IMR-90 (cell line): Measurements from ENCODE around the gene CD68. TPM values are rescaled to one million over a fixed set of nuclear protein-coding genes. Genes with fewer than 3 reads are reported as not detected.
A peak's percentile ranks its signal among the peaks of the same experiment; 100 is the strongest.

Experiments used
- ATAC-seq: fragments of 200-7000 bp; cut with Tn5 transposase; 2 replicates; pipeline ENCODE4 v1.9.1; 2020; ENCODE audit warnings: low read depth, mild to moderate bottlenecking, moderate library complexity
- BruUV-seq: library from RNA; stranded (reverse); fragments of 400-500 nt; replicated peaks from 2 replicates; lab custom pipeline; 2021; lab: Mats Ljungman, UMichigan
- CTCF ChIA-PET: fragments of 300-600 bp; formaldehyde crosslinking; extraction: SDS; loops from one replicate; lab custom pipeline; 2021; ENCODE audit warnings: antibody characterized with exemption; lab: Yijun Ruan, JAX
- POLR2A ChIA-PET: fragments of 300-600 bp; sonication (Branson Sonifier 250); formaldehyde crosslinking; loops from one replicate; lab custom pipeline; 2022; ENCODE audit warnings: antibody characterized with exemption; ENCODE audit not compliant: unreplicated experiment; lab: Charles Lee
- DNase-seq: peaks from one replicate; pipeline ENCODE4 v3.0.0; 2013
- H2AFZ ChIP-seq: replicated peaks from 2 replicates; pipeline ENCODE3; 2013; ENCODE audit warnings: low read length, mild to moderate bottlenecking; ENCODE audit not compliant: poor library complexity
- H2AK5ac ChIP-seq: 2 replicates; pipeline ENCODE4 v1.6.1; 2013; ENCODE audit warnings: low read depth, low read length, inconsistent platforms
- H2AK9ac ChIP-seq: replicated peaks from 2 replicates; pipeline ENCODE3; 2013; ENCODE audit warnings: mild to moderate bottlenecking, low read depth, low read length, moderate library complexity; ENCODE audit not compliant: poor library complexity
- H2BK120ac ChIP-seq: 2 replicates; pipeline ENCODE4 v1.6.1; 2013; ENCODE audit warnings: low read depth, low read length, inconsistent platforms
- H2BK15ac ChIP-seq: 3 replicates; pipeline ENCODE4 v1.6.1; 2013; ENCODE audit warnings: low read depth, low read length, inconsistent platforms
- H2BK20ac ChIP-seq: 2 replicates; pipeline ENCODE4 v1.6.1; 2013; ENCODE audit warnings: low read depth, mild to moderate bottlenecking, inconsistent platforms, low read length, moderate library complexity
- H2BK5ac ChIP-seq: 2 replicates; pipeline ENCODE4 v1.6.1; 2013; ENCODE audit warnings: mild to moderate bottlenecking, low read depth, low read length, inconsistent platforms; ENCODE audit not compliant: poor library complexity, severe bottlenecking
- H3K14ac ChIP-seq: replicated peaks from 2 replicates; pipeline ENCODE4 v1.6.1; 2013; ENCODE audit warnings: low read depth, low read length, inconsistent platforms
- H3K18ac ChIP-seq: 2 replicates; pipeline ENCODE4 v1.6.1; 2013; ENCODE audit warnings: low read depth, low read length, control low read depth
- H3K23ac ChIP-seq: 2 replicates; pipeline ENCODE4 v1.6.1; 2013; ENCODE audit warnings: low read depth, low read length, inconsistent platforms
- H3K27ac ChIP-seq: 2 replicates; pipeline ENCODE4 v1.5.1; 2013; ENCODE audit warnings: mild to moderate bottlenecking, control low read depth, low read length; ENCODE audit not compliant: insufficient read depth
- H3K27me3 ChIP-seq: 2 replicates; pipeline ENCODE4 v1.6.1; 2013; ENCODE audit warnings: low read length; ENCODE audit not compliant: control insufficient read depth, insufficient read depth
- H3K36me3 ChIP-seq: 2 replicates; pipeline ENCODE4 v1.6.1; 2013; ENCODE audit warnings: low read length, mixed read lengths; ENCODE audit not compliant: control insufficient read depth, insufficient read depth
- H3K4ac ChIP-seq: 2 replicates; pipeline ENCODE4 v1.6.1; 2013; ENCODE audit warnings: low read depth, low read length, inconsistent platforms
- H3K4me1 ChIP-seq: 2 replicates; pipeline ENCODE4 v1.6.1; 2013; ENCODE audit warnings: low read length, mixed read lengths; ENCODE audit not compliant: control insufficient read depth, insufficient read depth
- H3K4me2 ChIP-seq: 2 replicates; pipeline ENCODE4 v1.6.1; 2013; ENCODE audit warnings: low read depth, mild to moderate bottlenecking, control low read depth, low read length, moderate library complexity
- H3K4me3 ChIP-seq: 2 replicates; pipeline ENCODE4 v1.5.1; 2013; ENCODE audit warnings: low read depth, mild to moderate bottlenecking, control low read depth, low read length, moderate library complexity; ENCODE audit not compliant: insufficient read depth
- H3K56ac ChIP-seq: 2 replicates; pipeline ENCODE4 v1.6.1; 2013; ENCODE audit warnings: low read length, inconsistent platforms; ENCODE audit not compliant: insufficient read depth; ENCODE audit errors: extremely low read depth
- H3K79me1 ChIP-seq, 2 experiments: 2 replicates each; pipeline ENCODE4 v1.6.1; 2013; ENCODE audit warnings: low read length in 2 of 2, inconsistent platforms in 1 of 2, low read depth in 1 of 2
- H3K9ac ChIP-seq: 2 replicates; pipeline ENCODE4 v1.6.1; 2013; ENCODE audit warnings: low read depth, low read length, control low read depth
- H3K9me1 ChIP-seq: 2 replicates; pipeline ENCODE4 v1.6.1; 2013; ENCODE audit warnings: low read length, inconsistent platforms; ENCODE audit not compliant: insufficient read depth
- H3K9me3 ChIP-seq: 2 replicates; pipeline ENCODE4 v1.6.1; 2013; ENCODE audit warnings: low read length; ENCODE audit not compliant: control insufficient read depth, insufficient read depth
- H4K20me1 ChIP-seq: 2 replicates; pipeline ENCODE4 v1.6.1; 2013; ENCODE audit warnings: low read length, inconsistent platforms; ENCODE audit not compliant: insufficient read depth
- H4K5ac ChIP-seq: 2 replicates; pipeline ENCODE4 v1.6.1; 2013; ENCODE audit warnings: mild to moderate bottlenecking, low read depth, low read length, control low read depth
- H4K8ac ChIP-seq, 2 experiments: 2 replicates each; pipeline ENCODE4 v1.6.1; 2013; ENCODE audit warnings: low read depth in 2 of 2, low read length in 2 of 2, control low read depth in 1 of 2, inconsistent platforms in 1 of 2
- H4K91ac ChIP-seq: 2 replicates; pipeline ENCODE4 v1.6.1; 2013; ENCODE audit warnings: low read depth, low read length, inconsistent platforms; ENCODE audit not compliant: insufficient read depth
- CTCF ChIP-seq: conservative IDR thresholded peaks from 2 replicates; pipeline ENCODE4 v1.5.1; 2012; ENCODE audit warnings: mild to moderate bottlenecking, low read depth, low read length, improper control_type of control experiment
- MAZ ChIP-seq: IDR thresholded peaks from 2 replicates; pipeline ENCODE4 v1.6.1; 2012; ENCODE audit warnings: low read depth, mild to moderate bottlenecking, low read length, improper control_type of control experiment, moderate library complexity, borderline replicate concordance
- RFX5 ChIP-seq: IDR thresholded peaks from 2 replicates; pipeline ENCODE4 v1.8.0; 2012; ENCODE audit warnings: low read depth, mild to moderate bottlenecking, low read length, moderate library complexity
- SMC3 ChIP-seq: fragments of 150-350 bp; IDR thresholded peaks from 2 replicates; pipeline ENCODE4 v1.6.1; 2016; ENCODE audit warnings: low read depth, mild to moderate bottlenecking, antibody characterized with exemption, low read length, moderate library complexity
- whole genome bisulfite sequencing, 2 experiments: methylation state at CpG; one replicate each; pipeline versions ENCODE4 v1.1.5 to v1.1.7; 2013; ENCODE audit warnings: missing lambda C conversion rate in 2 of 2; ENCODE audit not compliant: insufficient read length in 1 of 2; ENCODE audit errors: extremely low coverage in 2 of 2; 5-methylcytosine and 5-hydroxymethylcytosine counted together
- dilution Hi-C: fragments of 300-500 bp; cut with HindIII; formaldehyde crosslinking; loops from one replicate; pipeline ENCODE4 v1.14.3; 2018; ENCODE audit warnings: low sequenced_read_pairs; ENCODE audit not compliant: unreplicated experiment
- in situ Hi-C: fragments of 300-500 bp; cut with MboI; formaldehyde crosslinking; loops from 3 replicates; pipeline ENCODE4 v1.14.3; 2019; ENCODE audit warnings: low sequenced_read_pairs, inconsistent platforms, mixed read lengths
- intact Hi-C: fragments of 100-400 bp; cut with micrococcal nuclease; formaldehyde crosslinking; loops from 2 replicates; pipeline ENCODE4 v1.10.0; 2022
- polyA plus RNA-seq, 3 experiments: library from polyadenylated mRNA; depleted of rRNA; stranded (reverse); fragments of >200 nt; gene quantifications; 2 replicates each; pipeline ENCODE4 v1.2.3, GENCODE V29; 2012; ENCODE audit warnings: low replicate concordance in 1 of 3
- total RNA-seq: library from RNA; depleted of rRNA; stranded (reverse); fragments of >200 nt; gene quantifications from 2 replicates; pipeline ENCODE4 v1.2.3, GENCODE V29; 2012

Gene CD68
- total and polyA plus RNA-seq, 2 of the 4 experiments (the other 2 are of a cell fraction) = 16.0 to 43.1 TPM

GRCh38 chr17:7558544-7559319 lies 20.7 kb upstream of the CD68 start, which contains the start of gene TNFSF13:
Gene TNFSF13 (plus strand): TSS chr17:7558750. CDS start chr17:7559040, 290 bp downstream.
- H3K4me3 ChIP-seq = no peak within 1 kb of the TSS
- peak within 1 kb of the TSS; percentile 75 for H2AK9ac ChIP-seq
- 37% methylated on average over 5 of the region's 16 CpGs; no CpG with 5 or more reads in 1 of the 2 experiments for WGBS, 2 experiments
- no peak within 1 kb of the TSS; the same call in 1 of the 2 replicates for H2BK120ac ChIP-seq
- in situ Hi-C loops = loop anchor here (10.0 kb wide), 1 partner anchor 204 kb away; the partner anchor contains the start of genes KCTD11 and TMEM95
- no peak within 1 kb of the TSS; the same call in 1 of the 2 replicates for H3K14ac ChIP-seq
- no peak within 1 kb of the TSS for H2BK20ac ChIP-seq
- H3K36me3 ChIP-seq = peaks cover 3% of the 10 kb centered on the region
- dilution Hi-C loops = no loop called here
- intact Hi-C loops = no loop called here
- peak within 1 kb of the TSS; percentile 72 for H4K5ac ChIP-seq
- peaks cover 9% of the 10 kb centered on the region for H3K4me1 ChIP-seq
- ChIA-PET POLR2A (interaction anchor here (0.6 kb wide), 1 partner anchor 8 kb away, joined by 5 read pairs; no protein-coding TSS in a partner anchor), CTCF (no interaction called here)
- H3K27me3 ChIP-seq = no peaks in the 10 kb centered on the region
- peak within 1 kb of the TSS; percentile 24; the same call in 1 of the 2 replicates for H3K9ac ChIP-seq
- peak within 1 kb of the TSS; percentile 58 for H2AK5ac ChIP-seq
- H3K79me1 ChIP-seq = peaks cover 5 to 11% of the 10 kb centered on the region in 2 experiments; a peak in 3 of 4 replicates
- peak within 1 kb of the TSS; percentile 56 for H3K4ac ChIP-seq
- no peak within 1 kb of the TSS for H3K18ac ChIP-seq
- peak within 1 kb of the TSS; percentile 16; the same call in 1 of the 2 replicates for H3K23ac ChIP-seq
- no peak within 1 kb of the TSS for H2BK5ac ChIP-seq
- no peak for DNase-seq
- TF ChIP-seq CTCF (no peak), RFX5 (no peak), SMC3 (no peak), MAZ (no peak)
- H3K27ac ChIP-seq = peak within 1 kb of the TSS; percentile 3; the same call in 1 of the 2 replicates
- no peak for ATAC-seq
- peak within 1 kb of the TSS; percentile 52 to 88; a peak in 3 of 4 replicates for H4K8ac ChIP-seq
- BruUV-seq = no TSS peak
- H3K56ac ChIP-seq = no peak within 1 kb of the TSS
- H3K9me3 ChIP-seq = no peaks in the 10 kb centered on the region
- peak within 1 kb of the TSS; percentile 92 for H2AFZ ChIP-seq
- H3K4me2 ChIP-seq = no peak within 1 kb of the TSS
- H2BK15ac ChIP-seq = no peak within 1 kb of the TSS
- no peaks in the 10 kb centered on the region for H3K9me1 ChIP-seq
- 0 out of 2 replicates have a peak within 1 kb of the TSS, but pooled peaks have one; percentile 21 for H4K91ac ChIP-seq
- H4K20me1 ChIP-seq = no peaks in the 10 kb centered on the region
